Type B pancreatic cell (in vitro differentiated cells): Measurements from ENCODE around the gene BCAN. TPM values are rescaled to one million over a fixed set of nuclear protein-coding genes. Genes with fewer than 3 reads are reported as not detected.
A peak's percentile ranks its signal among the peaks of the same experiment; 100 is the strongest.

Experiments
- DNase-seq: peaks from one replicate; pipeline ENCODE4 v3.0.0; 2021; ENCODE audit warnings: mixed read lengths; ENCODE audit not compliant: unreplicated experiment; ENCODE audit errors: extremely low spot score
- H3K27ac Mint-ChIP-seq: 2 replicates; pipeline ENCODE4 v1.8.0; 2021; ENCODE audit warnings: mild to moderate bottlenecking, mixed read lengths
- H3K27me3 Mint-ChIP-seq: 2 replicates; pipeline ENCODE4 v1.8.0; 2021; ENCODE audit warnings: mixed read lengths
- H3K36me3 Mint-ChIP-seq: 2 replicates; pipeline ENCODE4 v1.8.0; 2021; ENCODE audit warnings: mixed read lengths
- H3K4me1 Mint-ChIP-seq: one replicate; pipeline ENCODE4 v1.8.0; 2021; ENCODE audit warnings: mixed read lengths; ENCODE audit not compliant: unreplicated experiment
- H3K4me3 Mint-ChIP-seq: 2 replicates; pipeline ENCODE4 v1.8.0; 2021; ENCODE audit warnings: mild to moderate bottlenecking, mixed read lengths
- H3K9me3 Mint-ChIP-seq: 2 replicates; pipeline ENCODE4 v1.8.0; 2021; ENCODE audit warnings: mixed read lengths
- total RNA-seq: library from RNA; stranded (reverse); gene quantifications from 2 replicates; pipeline ENCODE4 v1.2.1, GENCODE V29; 2021; ENCODE audit warnings: low replicate concordance
- TF ChIP-seq, protein P1 (sequence below): fragments of 200-600 bp; sonication (generic); conservative IDR thresholded peaks from 2 replicates; pipeline ENCODE4 v1.5.0; 2021; ENCODE audit warnings: antibody characterized with exemption, mild to moderate bottlenecking

Gene BCAN
- total RNA-seq, 1 donor from 2014 or later: 12.6 TPM

DNA sequence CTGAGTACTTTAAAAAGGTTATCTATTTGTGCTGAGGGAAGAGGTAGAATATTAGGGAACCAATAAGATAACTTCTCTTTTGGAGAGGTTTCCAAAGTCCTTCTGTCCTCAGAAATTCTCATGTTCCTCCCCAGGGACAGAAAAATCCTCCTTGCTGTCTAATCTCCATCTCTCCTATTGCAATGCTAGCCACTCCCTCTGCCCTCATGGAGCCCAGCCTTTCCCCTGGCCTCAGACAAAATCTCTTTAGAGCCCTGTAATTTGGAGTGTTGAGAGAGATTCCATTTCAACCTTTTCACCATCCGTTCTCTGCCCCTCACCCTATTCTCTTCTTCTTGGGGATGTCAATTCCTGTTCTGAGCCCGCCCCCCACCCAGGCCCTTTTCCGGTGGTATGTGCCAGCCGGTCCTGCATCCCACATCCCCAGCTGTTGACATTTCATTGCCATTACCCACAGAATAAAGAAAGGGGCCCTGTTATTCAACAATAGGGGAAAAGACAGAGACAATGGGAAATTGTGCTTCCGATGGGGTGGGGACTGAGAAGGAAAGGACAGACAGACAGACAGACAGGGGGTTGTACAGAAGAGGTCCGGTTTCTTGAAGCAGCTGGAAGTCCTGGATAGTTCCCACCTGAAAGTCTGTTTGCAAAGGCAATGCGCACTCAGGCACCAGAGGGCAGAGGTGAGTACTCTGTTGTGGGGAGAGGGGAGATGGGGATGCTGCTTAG, 22.9 kb upstream of the BCAN start, which contains the start of gene HAPLN2:
Gene HAPLN2 (plus strand): TSS at position 563 of the 729 bp plus-strand sequence. CDS start 4,076 bp downstream, outside the sequence.
- Mint-ChIP-seq H3K4me1 (peaks cover 18% of the 10 kb centered on the region), H3K4me3 (no peak within 1 kb of the TSS), H3K9me3 (no peaks in the 10 kb centered on the region), H3K27me3 (peaks cover 77% of the 10 kb centered on the region), H3K36me3 (no peaks in the 10 kb centered on the region), H3K27ac (no peak within 1 kb of the TSS)
- TF ChIP-seq, protein P1, sequence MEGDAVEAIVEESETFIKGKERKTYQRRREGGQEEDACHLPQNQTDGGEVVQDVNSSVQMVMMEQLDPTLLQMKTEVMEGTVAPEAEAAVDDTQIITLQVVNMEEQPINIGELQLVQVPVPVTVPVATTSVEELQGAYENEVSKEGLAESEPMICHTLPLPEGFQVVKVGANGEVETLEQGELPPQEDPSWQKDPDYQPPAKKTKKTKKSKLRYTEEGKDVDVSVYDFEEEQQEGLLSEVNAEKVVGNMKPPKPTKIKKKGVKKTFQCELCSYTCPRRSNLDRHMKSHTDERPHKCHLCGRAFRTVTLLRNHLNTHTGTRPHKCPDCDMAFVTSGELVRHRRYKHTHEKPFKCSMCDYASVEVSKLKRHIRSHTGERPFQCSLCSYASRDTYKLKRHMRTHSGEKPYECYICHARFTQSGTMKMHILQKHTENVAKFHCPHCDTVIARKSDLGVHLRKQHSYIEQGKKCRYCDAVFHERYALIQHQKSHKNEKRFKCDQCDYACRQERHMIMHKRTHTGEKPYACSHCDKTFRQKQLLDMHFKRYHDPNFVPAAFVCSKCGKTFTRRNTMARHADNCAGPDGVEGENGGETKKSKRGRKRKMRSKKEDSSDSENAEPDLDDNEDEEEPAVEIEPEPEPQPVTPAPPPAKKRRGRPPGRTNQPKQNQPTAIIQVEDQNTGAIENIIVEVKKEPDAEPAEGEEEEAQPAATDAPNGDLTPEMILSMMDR: peak; percentile 62
- no peak for DNase-seq

DNA sequence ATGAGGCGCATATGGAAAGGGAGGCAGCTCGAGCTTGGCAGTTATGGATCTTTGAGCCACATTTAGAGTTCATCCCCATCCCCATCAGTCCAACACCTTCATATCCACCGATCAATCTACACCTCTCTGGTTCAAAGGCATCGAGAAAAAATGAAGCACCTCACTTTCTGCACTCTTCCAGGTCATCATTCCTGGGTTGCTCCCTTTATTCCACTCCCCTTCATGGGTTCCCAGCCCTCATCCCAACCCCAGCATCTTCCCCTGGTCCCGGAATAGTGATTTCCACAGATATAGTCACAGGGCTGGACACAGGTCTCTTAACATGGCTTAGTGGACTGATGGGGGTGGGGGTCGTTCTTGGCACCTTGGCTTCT, 22.3 kb upstream of the BCAN start:
- H3K27ac Mint-ChIP-seq: no peak overlapping the region
- H3K9me3 Mint-ChIP-seq: no peaks in the 10 kb centered on the region
- no peak overlapping the region for H3K4me3 Mint-ChIP-seq
- H3K36me3 Mint-ChIP-seq: no peaks in the 10 kb centered on the region
- no peak for DNase-seq
- TF ChIP-seq, protein P1: no peak
- peaks cover 18% of the 10 kb centered on the region for H3K4me1 Mint-ChIP-seq
- H3K27me3 Mint-ChIP-seq: peaks cover 78% of the 10 kb centered on the region

DNA sequence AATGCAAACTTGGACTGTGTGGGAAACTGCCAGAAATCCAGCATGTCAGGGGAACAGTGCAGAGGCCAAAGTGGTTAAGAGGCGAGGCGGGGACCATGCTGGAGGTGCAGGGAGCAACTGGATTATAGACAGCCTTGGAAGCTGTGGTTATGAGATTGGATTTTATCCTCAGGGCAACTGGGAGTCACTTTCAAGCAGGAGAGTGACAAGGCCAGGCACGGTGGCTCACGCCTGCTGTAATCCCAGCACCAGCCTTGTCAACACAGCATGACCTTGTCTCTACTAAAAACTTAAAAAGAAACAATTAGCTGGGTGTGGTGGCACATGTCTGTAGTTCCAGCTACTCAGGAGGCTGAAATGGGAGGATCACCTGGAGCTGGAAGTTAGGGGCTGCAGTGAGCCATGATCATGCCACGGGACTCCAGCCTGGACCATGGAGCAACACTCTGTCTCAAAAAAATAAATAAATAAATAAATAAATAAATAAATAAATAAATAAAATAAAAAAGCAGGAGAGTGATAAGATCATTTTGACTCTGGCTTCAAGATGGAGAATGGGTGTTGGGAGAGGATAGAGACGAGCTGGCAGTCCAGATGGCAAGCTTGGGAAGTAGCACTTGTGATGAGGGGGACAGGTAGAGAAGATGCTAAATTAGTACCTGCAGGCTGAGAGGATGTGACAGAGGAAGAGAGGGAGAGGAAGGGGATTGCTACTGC, 19.2 kb upstream of the BCAN start:
- H3K4me3 Mint-ChIP-seq: peak overlapping the region; percentile 59
- H3K36me3 Mint-ChIP-seq: no peaks in the 10 kb centered on the region
- TF ChIP-seq, protein P1: no peak
- no peaks in the 10 kb centered on the region for H3K9me3 Mint-ChIP-seq
- no peak overlapping the region for H3K27ac Mint-ChIP-seq
- peaks cover 79% of the 10 kb centered on the region for H3K27me3 Mint-ChIP-seq
- no peak for DNase-seq
- H3K4me1 Mint-ChIP-seq: peaks cover 17% of the 10 kb centered on the region

DNA sequence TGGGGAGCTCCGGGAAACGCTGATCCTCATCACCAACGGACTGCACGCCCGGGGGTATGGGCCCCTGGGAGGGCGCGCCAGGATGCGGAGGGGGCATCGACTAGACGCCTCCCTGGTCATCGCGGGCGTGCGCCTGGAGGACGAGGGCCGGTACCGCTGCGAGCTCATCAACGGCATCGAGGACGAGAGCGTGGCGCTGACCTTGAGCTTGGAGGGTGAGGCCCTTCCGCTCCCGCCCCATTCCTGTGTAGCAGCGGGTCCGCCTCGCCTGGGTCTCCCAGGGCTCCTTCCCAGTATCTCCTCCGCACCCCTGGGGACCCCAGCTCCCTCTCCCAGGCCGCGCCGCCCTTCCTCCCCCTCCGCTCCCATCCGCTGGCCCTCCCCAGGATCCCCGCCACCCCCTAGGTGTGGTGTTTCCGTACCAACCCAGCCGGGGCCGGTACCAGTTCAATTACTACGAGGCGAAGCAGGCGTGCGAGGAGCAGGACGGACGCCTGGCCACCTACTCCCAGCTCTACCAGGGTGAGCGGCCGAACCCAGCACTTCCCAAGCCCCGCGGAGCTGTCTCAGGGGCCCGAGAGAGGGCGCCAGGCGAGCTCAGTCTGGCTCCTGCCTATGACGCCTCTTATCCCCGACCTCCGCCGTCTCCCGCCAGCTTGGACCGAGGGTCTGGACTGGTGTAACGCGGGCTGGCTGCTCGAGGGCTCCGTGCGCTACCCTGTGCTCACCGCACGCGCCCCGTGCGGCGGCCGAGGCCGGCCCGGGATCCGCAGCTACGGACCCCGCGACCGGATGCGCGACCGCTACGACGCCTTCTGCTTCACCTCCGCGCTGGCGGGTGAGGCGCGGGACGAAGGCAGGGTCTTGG, 17.7 kb upstream of the BCAN start:
- H3K27me3 Mint-ChIP-seq: peaks cover 81% of the 10 kb centered on the region
- no peak overlapping the region for H3K27ac Mint-ChIP-seq
- peaks cover 12% of the 10 kb centered on the region for H3K4me1 Mint-ChIP-seq
- no peaks in the 10 kb centered on the region for H3K9me3 Mint-ChIP-seq
- DNase-seq: no peak
- H3K36me3 Mint-ChIP-seq: no peaks in the 10 kb centered on the region
- H3K4me3 Mint-ChIP-seq: peak overlapping the region; percentile 65
- TF ChIP-seq, protein P1: peak; percentile 63

DNA sequence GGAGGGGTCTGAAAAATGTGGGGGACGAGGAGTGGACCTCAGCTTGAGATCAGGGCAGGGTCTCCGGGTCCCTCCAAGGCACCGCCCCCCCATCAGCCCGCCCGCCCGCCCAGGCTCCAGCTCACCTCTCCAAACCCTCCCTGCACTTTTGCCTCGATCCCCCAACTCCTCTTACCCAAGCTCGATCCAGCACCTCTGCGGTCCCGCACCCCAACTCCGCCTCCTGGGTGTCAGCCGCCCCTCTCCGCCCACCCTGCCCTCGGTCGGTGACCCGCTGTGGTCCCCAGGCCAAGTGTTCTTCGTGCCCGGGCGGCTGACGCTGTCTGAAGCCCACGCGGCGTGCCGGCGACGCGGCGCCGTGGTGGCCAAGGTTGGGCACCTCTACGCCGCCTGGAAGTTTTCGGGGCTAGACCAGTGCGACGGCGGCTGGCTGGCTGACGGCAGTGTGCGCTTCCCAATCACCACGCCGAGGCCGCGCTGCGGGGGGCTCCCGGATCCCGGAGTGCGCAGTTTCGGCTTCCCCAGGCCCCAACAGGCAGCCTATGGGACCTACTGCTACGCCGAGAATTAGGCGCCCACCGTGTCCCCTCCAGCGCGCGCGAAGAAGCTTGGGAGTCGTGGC, 17.0 kb upstream of the BCAN start:
- TF ChIP-seq, protein P1: no peak
- peaks cover 81% of the 10 kb centered on the region for H3K27me3 Mint-ChIP-seq
- no peak for DNase-seq
- no peaks in the 10 kb centered on the region for H3K9me3 Mint-ChIP-seq
- H3K27ac Mint-ChIP-seq: no peak overlapping the region
- no peak overlapping the region for H3K4me3 Mint-ChIP-seq
- H3K4me1 Mint-ChIP-seq: peaks cover 8% of the 10 kb centered on the region
- no peaks in the 10 kb centered on the region for H3K36me3 Mint-ChIP-seq
